Measurements from ENCODE around the gene SUCNR1. TPM values are rescaled to one million over a fixed set of nuclear protein-coding genes. Genes with fewer than 3 reads are reported as not detected.
"Not testable (repeated sequence)": the region's sequence is repeated elsewhere in the genome, so short reads cannot be mapped to it uniquely, and the experiment has no call there.

SUCNR1 gene
- total and polyA plus RNA-seq, 5 experiments from 2014 or later, result not detected

- H3K4me3 Mint-ChIP-seq, H3K27me3 Mint-ChIP-seq, H3K27ac Mint-ChIP-seq, ATAC-seq, H3K36me3 Mint-ChIP-seq, POLR2A ChIA-PET, H3K9me3 Mint-ChIP-seq, DNase-seq: not testable (repeated sequence)
- H3K4me1 Mint-ChIP-seq, result peaks cover 5 to 31% (median 12%) of the 10 kb centered on the region in 4 donors
Observed at GRCh38 chr3:151898121-151898520, 24.7 kb downstream of the SUCNR1 start.

GRCh38 chr3:151898564-151899261 lies 25.3 kb downstream of the SUCNR1 start:
- H3K27ac Mint-ChIP-seq, H3K27me3 Mint-ChIP-seq, H3K4me3 Mint-ChIP-seq, H3K36me3 Mint-ChIP-seq, H3K9me3 Mint-ChIP-seq, ATAC-seq, POLR2A ChIA-PET, DNase-seq: not testable (repeated sequence)
- H3K4me1 Mint-ChIP-seq, result peaks cover 5 to 31% (median 12%) of the 10 kb centered on the region in 4 donors

- Mint-ChIP-seq H3K4me3 (no peak overlapping the region), H3K9me3 (peaks cover 0 to 2% (median 0%) of the 10 kb centered on the region in 9 donors), H3K4me1 (peaks cover 5 to 31% (median 12%) of the 10 kb centered on the region in 4 donors), H3K27ac (no peak overlapping the region), H3K27me3 (peaks cover 0 to 8% (median 0%) of the 10 kb centered on the region in 5 donors), H3K36me3 (no peaks in the 10 kb centered on the region)
- POLR2A ChIA-PET, result no interaction called here
- no peak for ATAC-seq
- no peak for DNase-seq
Observed at GRCh38 chr3:151899996-151900395, 26.6 kb downstream of the SUCNR1 start.

GRCh38 chr3:151900460-151900859 lies 27.0 kb downstream of the SUCNR1 start:
- H3K27ac Mint-ChIP-seq, result no peak overlapping the region
- POLR2A ChIA-PET, result no interaction called here

GRCh38 chr3:151900884-151901643 lies 27.6 kb downstream of the SUCNR1 start:
- ATAC-seq, result no peak
- no peaks in the 10 kb centered on the region for H3K9me3 Mint-ChIP-seq
- H3K4me1 Mint-ChIP-seq, result peaks cover 5 to 21% (median 11%) of the 10 kb centered on the region in 4 donors
- H3K4me3 Mint-ChIP-seq, result no peak overlapping the region
- no peak overlapping the region for H3K27ac Mint-ChIP-seq
- peaks cover 0 to 8% (median 0%) of the 10 kb centered on the region in 5 donors for H3K27me3 Mint-ChIP-seq
- no peaks in the 10 kb centered on the region for H3K36me3 Mint-ChIP-seq
- no peak for DNase-seq
- POLR2A ChIA-PET, result no interaction called here

More at GRCh38 chr3:151900460-151900859, 27.0 kb downstream of the SUCNR1 start:
- no peaks in the 10 kb centered on the region for H3K9me3 Mint-ChIP-seq
- no peaks in the 10 kb centered on the region for H3K36me3 Mint-ChIP-seq
- H3K4me3 Mint-ChIP-seq, result no peak overlapping the region
- peaks cover 5 to 26% (median 11%) of the 10 kb centered on the region in 4 donors for H3K4me1 Mint-ChIP-seq
- DNase-seq, result no peak
- ATAC-seq, result no peak
- H3K27me3 Mint-ChIP-seq, result peaks cover 0 to 8% (median 0%) of the 10 kb centered on the region in 5 donors

GRCh38 chr3:151901644-151902285 lies 28.3 kb downstream of the SUCNR1 start:
- Mint-ChIP-seq H3K4me3 (no peak overlapping the region), H3K27me3 (peaks cover 0 to 8% (median 0%) of the 10 kb centered on the region in 5 donors), H3K4me1 (peaks cover 5 to 21% (median 11%) of the 10 kb centered on the region in 4 donors), H3K27ac (no peak overlapping the region), H3K9me3 (no peaks in the 10 kb centered on the region), H3K36me3 (no peaks in the 10 kb centered on the region)
- POLR2A ChIA-PET, result no interaction called here
- no peak for DNase-seq
- no peak for ATAC-seq

GRCh38 chr3:151903501-151903991 lies 30.1 kb downstream of the SUCNR1 start:
- H3K36me3 Mint-ChIP-seq, result no peaks in the 10 kb centered on the region
- no peaks in the 10 kb centered on the region for H3K9me3 Mint-ChIP-seq
- ATAC-seq, result no peak

GRCh38 chr3:151905647-151906046 lies 32.2 kb downstream of the SUCNR1 start:
- Mint-ChIP-seq H3K4me3 (no peak overlapping the region), H3K9me3 (no peaks in the 10 kb centered on the region), H3K36me3 (no peaks in the 10 kb centered on the region), H3K4me1 (peaks cover 2 to 9% (median 6%) of the 10 kb centered on the region in 4 donors), H3K27me3 (peaks cover 0 to 8% (median 0%) of the 10 kb centered on the region in 5 donors), H3K27ac (no peak overlapping the region)
- no peak for DNase-seq
- ATAC-seq, result no peak
- POLR2A ChIA-PET, result no interaction called here

More at GRCh38 chr3:151903501-151903991, 30.1 kb downstream of the SUCNR1 start:
- no peak for DNase-seq
- H3K27ac Mint-ChIP-seq, result no peak overlapping the region
- H3K4me1 Mint-ChIP-seq, result peaks cover 5 to 21% (median 11%) of the 10 kb centered on the region in 4 donors
- no peak overlapping the region for H3K4me3 Mint-ChIP-seq
- H3K27me3 Mint-ChIP-seq, result peaks cover 0 to 8% (median 0%) of the 10 kb centered on the region in 5 donors
- POLR2A ChIA-PET, result no interaction called here

- ATAC-seq, result no peak
- H3K27ac Mint-ChIP-seq, result no peak overlapping the region
- POLR2A ChIA-PET, result no interaction called here
Observed at GRCh38 chr3:151906751-151907150, 33.3 kb downstream of the SUCNR1 start.

GRCh38 chr3:151908399-151908798 lies 35.0 kb downstream of the SUCNR1 start:
- Mint-ChIP-seq H3K9me3 (peaks cover 0 to 15% (median 3%) of the 10 kb centered on the region in 9 donors), H3K27ac (no peak overlapping the region), H3K4me3 (no peak overlapping the region), H3K36me3 (peaks cover 0 to 4% (median 2%) of the 10 kb centered on the region in 3 donors), H3K4me1 (no peaks in the 10 kb centered on the region), H3K27me3 (peaks cover 0 to 3% (median 0%) of the 10 kb centered on the region in 5 donors)
- ATAC-seq (no peak), DNase-seq (no peak)
- POLR2A ChIA-PET, result no interaction called here

More at GRCh38 chr3:151906751-151907150, 33.3 kb downstream of the SUCNR1 start:
- Mint-ChIP-seq H3K4me3 (no peak overlapping the region), H3K4me1 (no peaks in the 10 kb centered on the region), H3K9me3 (peaks cover 0 to 10% (median 2%) of the 10 kb centered on the region in 9 donors), H3K36me3 (peaks cover 0 to 4% (median 0%) of the 10 kb centered on the region in 3 donors), H3K27me3 (peaks cover 0 to 2% (median 0%) of the 10 kb centered on the region in 5 donors)
- DNase-seq, result no peak

- DNase-seq (no peak), ATAC-seq (no peak)
- H3K4me1 Mint-ChIP-seq, result no peaks in the 10 kb centered on the region
- H3K9me3 Mint-ChIP-seq, result peaks cover 0 to 15% (median 3%) of the 10 kb centered on the region in 9 donors
- POLR2A ChIA-PET, result no interaction called here
- peaks cover 0 to 4% (median 2%) of the 10 kb centered on the region in 3 donors for H3K36me3 Mint-ChIP-seq
- H3K4me3 Mint-ChIP-seq, result no peak overlapping the region
- peaks cover 0 to 3% (median 0%) of the 10 kb centered on the region in 5 donors for H3K27me3 Mint-ChIP-seq
- H3K27ac Mint-ChIP-seq, result no peak overlapping the region
Observed at GRCh38 chr3:151909681-151910405, 36.4 kb downstream of the SUCNR1 start.

GRCh38 chr3:151911462-151911861 lies 38.0 kb downstream of the SUCNR1 start:
- Mint-ChIP-seq H3K9me3 (peaks cover 0 to 15% (median 3%) of the 10 kb centered on the region in 9 donors), H3K4me3 (no peak overlapping the region), H3K27me3 (peaks cover 0 to 3% (median 0%) of the 10 kb centered on the region in 5 donors), H3K27ac (no peak overlapping the region), H3K4me1 (no peaks in the 10 kb centered on the region), H3K36me3 (peaks cover 0 to 4% (median 2%) of the 10 kb centered on the region in 3 donors)
- ATAC-seq (no peak), DNase-seq (no peak)
- POLR2A ChIA-PET, result no interaction called here

Measured in naive thymus-derived CD8-positive, alpha-beta T cell (primary cell).